ENCODE measurements around the gene CCKAR.

Gene CCKAR

DNA sequence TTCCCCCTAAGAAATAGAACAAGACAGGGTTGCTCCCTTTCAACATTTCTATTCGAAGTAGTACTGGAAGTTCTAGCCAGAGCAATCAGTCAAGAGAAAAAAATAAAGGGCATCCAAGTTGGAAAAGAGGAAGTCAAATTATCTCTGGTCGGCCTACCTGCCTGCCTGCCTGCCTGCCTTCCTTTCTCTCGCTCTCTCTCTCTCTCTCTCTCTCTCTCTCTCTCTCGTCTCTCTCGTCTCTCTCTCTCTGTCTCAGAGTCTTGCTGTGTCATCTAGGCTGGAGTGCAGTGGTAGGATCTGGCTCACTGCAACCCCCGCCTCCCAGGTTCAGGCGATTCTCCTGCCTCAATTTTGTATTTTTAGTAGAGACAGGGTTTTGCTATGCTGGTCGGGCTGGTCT, 42.9 kb downstream of the CCKAR start:
- no peak for DNase-seq
- Histone ChIP-seq H3K27me3 (ENCODE audit: insufficient read depth, low read depth, severe bottlenecking) (no peaks in the 10 kb centered on the region), H3K9me3 (ENCODE audit: severe bottlenecking) (peaks cover 7% of the 10 kb centered on the region), H3K4me3 (ENCODE audit: low read depth, low read length) (no peak overlapping the region), H3K27ac (no peak overlapping the region), H3K36me3 (no peaks in the 10 kb centered on the region)
- TF ChIP-seq, protein P1, sequence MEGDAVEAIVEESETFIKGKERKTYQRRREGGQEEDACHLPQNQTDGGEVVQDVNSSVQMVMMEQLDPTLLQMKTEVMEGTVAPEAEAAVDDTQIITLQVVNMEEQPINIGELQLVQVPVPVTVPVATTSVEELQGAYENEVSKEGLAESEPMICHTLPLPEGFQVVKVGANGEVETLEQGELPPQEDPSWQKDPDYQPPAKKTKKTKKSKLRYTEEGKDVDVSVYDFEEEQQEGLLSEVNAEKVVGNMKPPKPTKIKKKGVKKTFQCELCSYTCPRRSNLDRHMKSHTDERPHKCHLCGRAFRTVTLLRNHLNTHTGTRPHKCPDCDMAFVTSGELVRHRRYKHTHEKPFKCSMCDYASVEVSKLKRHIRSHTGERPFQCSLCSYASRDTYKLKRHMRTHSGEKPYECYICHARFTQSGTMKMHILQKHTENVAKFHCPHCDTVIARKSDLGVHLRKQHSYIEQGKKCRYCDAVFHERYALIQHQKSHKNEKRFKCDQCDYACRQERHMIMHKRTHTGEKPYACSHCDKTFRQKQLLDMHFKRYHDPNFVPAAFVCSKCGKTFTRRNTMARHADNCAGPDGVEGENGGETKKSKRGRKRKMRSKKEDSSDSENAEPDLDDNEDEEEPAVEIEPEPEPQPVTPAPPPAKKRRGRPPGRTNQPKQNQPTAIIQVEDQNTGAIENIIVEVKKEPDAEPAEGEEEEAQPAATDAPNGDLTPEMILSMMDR (IDR thresholded peaks at IDR 0.05; ENCODE audit: low read depth, low read length): no peak

- peaks cover 7% of the 10 kb centered on the region for H3K9me3 ChIP-seq (ENCODE audit: severe bottlenecking)
- H3K36me3 ChIP-seq: peaks cover 14% of the 10 kb centered on the region
- no peak overlapping the region for H3K27ac ChIP-seq
- H3K27me3 ChIP-seq (ENCODE audit: insufficient read depth, low read depth, severe bottlenecking): no peaks in the 10 kb centered on the region
- DNase-seq: no peak
- no peak overlapping the region for H3K4me3 ChIP-seq (ENCODE audit: low read depth, low read length)
- TF ChIP-seq, protein P1 (IDR thresholded peaks at IDR 0.05; ENCODE audit: low read depth, low read length): no peak
These were observed 48.5 kb downstream of the CCKAR start for GRCh38 chr4:26441771-26442170.

DNA sequence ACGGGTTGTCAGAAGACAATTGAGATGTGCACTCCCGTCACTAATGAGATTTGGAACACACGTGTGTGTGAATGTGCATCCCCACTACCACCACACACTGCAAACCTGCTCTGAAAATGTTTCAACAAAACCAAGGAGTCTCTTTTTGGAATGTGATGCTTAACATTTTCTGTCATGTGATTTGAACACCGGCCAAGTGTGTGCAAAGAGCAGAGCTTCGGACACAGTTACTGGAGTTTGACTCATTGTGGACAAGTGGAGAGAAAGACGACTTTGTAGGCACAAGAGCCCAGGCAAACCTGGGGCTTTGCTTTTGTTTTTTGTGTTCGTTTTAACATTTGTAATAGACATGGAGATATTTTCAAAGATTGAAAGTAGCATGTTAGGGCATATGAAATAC, 49.2 kb downstream of the CCKAR start:
- H3K9me3 ChIP-seq (ENCODE audit: severe bottlenecking): peaks cover 7% of the 10 kb centered on the region
- H3K36me3 ChIP-seq: peaks cover 21% of the 10 kb centered on the region
- DNase-seq: no peak
- no peak overlapping the region for H3K4me3 ChIP-seq (ENCODE audit: low read depth, low read length)
- no peak overlapping the region for H3K27ac ChIP-seq
- TF ChIP-seq, protein P1 (IDR thresholded peaks at IDR 0.05; ENCODE audit: low read depth, low read length): no peak
- H3K27me3 ChIP-seq (ENCODE audit: insufficient read depth, low read depth, severe bottlenecking): no peaks in the 10 kb centered on the region

DNA sequence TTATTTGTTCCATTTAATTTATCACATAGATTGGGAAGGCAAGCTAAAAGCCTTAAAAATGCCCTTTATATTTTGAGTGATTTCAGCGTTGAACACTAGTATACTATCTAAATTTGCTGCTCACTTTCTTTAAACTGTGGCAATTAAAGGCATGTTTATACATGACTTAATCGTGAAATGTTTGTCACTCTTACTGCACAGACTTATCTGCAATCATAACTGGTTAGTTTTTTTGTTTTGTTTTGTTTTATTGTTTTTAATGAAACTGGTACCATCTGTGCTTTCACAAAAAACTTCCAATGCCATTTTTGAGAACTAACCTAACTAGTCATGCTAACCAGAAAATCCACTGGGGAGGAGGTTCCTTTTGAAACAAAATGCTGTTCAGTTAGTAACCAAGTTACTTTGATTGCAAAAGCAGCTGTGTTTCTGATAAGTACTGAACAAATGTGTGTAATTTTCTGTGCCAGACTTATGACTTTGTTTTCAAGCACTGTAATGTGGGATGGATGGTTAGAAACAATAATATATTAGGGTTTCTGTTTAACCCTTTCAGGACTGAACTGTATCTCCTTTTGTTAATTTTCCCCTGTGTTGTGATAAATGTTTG, 56.1 kb downstream of the CCKAR start:
- Histone ChIP-seq H3K27me3 (ENCODE audit: insufficient read depth, low read depth, severe bottlenecking) (no peaks in the 10 kb centered on the region), H3K36me3 (peaks cover 75% of the 10 kb centered on the region), H3K27ac (no peak overlapping the region), H3K9me3 (ENCODE audit: severe bottlenecking) (no peaks in the 10 kb centered on the region), H3K4me3 (ENCODE audit: low read depth, low read length) (no peak overlapping the region)
- DNase-seq: no peak
- TF ChIP-seq, protein P1 (IDR thresholded peaks at IDR 0.05; ENCODE audit: low read depth, low read length): no peak

DNA sequence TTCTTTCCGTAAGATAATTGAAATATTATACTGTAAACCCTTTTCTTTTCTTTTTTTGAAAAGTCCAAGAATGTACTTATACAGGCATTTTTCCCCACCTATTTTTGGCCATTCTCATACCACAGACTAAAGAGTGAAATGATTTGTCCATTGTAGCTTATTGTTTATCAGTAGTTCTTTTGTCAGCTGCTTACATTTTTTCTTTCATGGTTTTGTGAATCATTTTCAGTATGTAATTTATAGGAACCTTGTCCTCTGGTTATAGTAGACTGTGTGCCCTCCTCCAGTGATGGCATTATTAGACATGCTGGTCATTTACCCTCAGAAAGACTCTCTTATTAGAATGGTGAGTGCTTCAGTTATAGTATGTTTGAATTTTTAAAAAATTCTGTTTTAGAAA, 56.7 kb downstream of the CCKAR start:
- no peak for DNase-seq
- TF ChIP-seq, protein P1 (IDR thresholded peaks at IDR 0.05; ENCODE audit: low read depth, low read length): no peak
- Histone ChIP-seq H3K27ac (no peak overlapping the region), H3K4me3 (ENCODE audit: low read depth, low read length) (no peak overlapping the region), H3K27me3 (ENCODE audit: insufficient read depth, low read depth, severe bottlenecking) (no peaks in the 10 kb centered on the region), H3K9me3 (ENCODE audit: severe bottlenecking) (no peaks in the 10 kb centered on the region), H3K36me3 (peaks cover 77% of the 10 kb centered on the region)

GRCh38 chr4:26432419-26432818, 57.9 kb downstream of the CCKAR start:
- H3K4me3 ChIP-seq (ENCODE audit: low read depth, low read length): no peak overlapping the region
- TF ChIP-seq, protein P1 (IDR thresholded peaks at IDR 0.05; ENCODE audit: low read depth, low read length): no peak
- H3K27ac ChIP-seq: no peak overlapping the region
- H3K27me3 ChIP-seq (ENCODE audit: insufficient read depth, low read depth, severe bottlenecking): no peaks in the 10 kb centered on the region
- H3K36me3 ChIP-seq: peaks cover 79% of the 10 kb centered on the region
- no peaks in the 10 kb centered on the region for H3K9me3 ChIP-seq (ENCODE audit: severe bottlenecking)
- DNase-seq: no peak

Measured in WERI-Rb-1 (cell line).